Endothelial cell of umbilical vein (primary cell): ENCODE results near the gene SNAP23. TPM values are rescaled to one million over a fixed set of nuclear protein-coding genes. Genes with fewer than 3 reads are reported as not detected.

ENCODE experiments used
- BruUV-seq: library from RNA; stranded (reverse); fragments of 400-500 nt; replicated peaks from 2 replicates; lab custom pipeline; 2021; lab: Mats Ljungman, UMichigan
- CTCF ChIA-PET: fragments of 300-600, 350-600 bp; sonication (Branson Sonifier 250); formaldehyde crosslinking; loops from one replicate; lab custom pipeline; 2021; ENCODE audit warnings: antibody characterized with exemption, inconsistent platforms; lab: Charles Lee
- POLR2A ChIA-PET: fragments of 300-600, 350-600 bp; sonication (Branson Sonifier 250); formaldehyde crosslinking; loops from one replicate; lab custom pipeline; 2021; ENCODE audit warnings: antibody characterized with exemption, inconsistent platforms; lab: Charles Lee
- DNase-seq: peaks from one replicate; pipeline ENCODE4 v3.0.0-alpha.2; 2011; ENCODE audit warnings: low read depth, low spot score
- FAIRE-seq: peaks from 2 replicates; lab custom pipeline; 2011; peaks lifted over from hg19 to GRCh38; lab: Jason Lieb, UNC
- H2AFZ ChIP-seq: 2 replicates; pipeline ENCODE4 v1.6.0; 2012; ENCODE audit warnings: low read depth, low read length, control low read depth, inconsistent platforms
- H3K27ac ChIP-seq: 2 replicates; pipeline ENCODE4 v1.5.1; 2011; ENCODE audit warnings: low read depth, mild to moderate bottlenecking, control low read depth, low read length, moderate library complexity; ENCODE audit not compliant: insufficient read depth
- H3K27me3 ChIP-seq, 2 experiments: 2 replicates each; pipeline versions ENCODE4 v1.6.0 to v1.6.1; 2011; ENCODE audit warnings: low read length in 2 of 2, mixed read lengths in 1 of 2; ENCODE audit not compliant: control insufficient read depth in 2 of 2, insufficient read depth in 2 of 2
- H3K36me3 ChIP-seq, 2 experiments: 2 replicates in 1 of 2; 3 replicates in 1 of 2; pipeline ENCODE4 v1.5.1; 2011; ENCODE audit warnings: low read length in 2 of 2, mild to moderate bottlenecking in 1 of 2, moderate library complexity in 1 of 2; ENCODE audit not compliant: control insufficient read depth in 2 of 2, insufficient read depth in 2 of 2; ENCODE audit errors: extremely low read depth in 1 of 2
- H3K4me1 ChIP-seq: 3 replicates; pipeline ENCODE4 v1.5.1; 2011; ENCODE audit warnings: mild to moderate bottlenecking, low read length; ENCODE audit not compliant: control insufficient read depth, insufficient read depth; ENCODE audit errors: extremely low read depth
- H3K4me2 ChIP-seq: 2 replicates; pipeline ENCODE4 v1.6.1; 2011; ENCODE audit warnings: low read length, control low read depth, mixed read lengths; ENCODE audit not compliant: insufficient read depth
- H3K4me3 ChIP-seq, 3 experiments: fragments of 200-600 bp in 1 of 3; sonication (generic), shearing (Covaris generic) in 1 of 3; replicated peaks in 1 of 3; 2 replicates each; pipeline ENCODE4 v1.5.1; 2011 to 2016; ENCODE audit warnings: control low read depth in 3 of 3, low read length in 3 of 3, mild to moderate bottlenecking in 2 of 3, inconsistent platforms in 1 of 3, low read depth in 1 of 3, moderate library complexity in 1 of 3; ENCODE audit not compliant: insufficient read depth in 1 of 3
- H3K79me2 ChIP-seq: 2 replicates; pipeline ENCODE4 v1.6.0; 2012; ENCODE audit warnings: low read length, inconsistent platforms; ENCODE audit not compliant: control insufficient read depth, insufficient read depth
- H3K9ac ChIP-seq: replicated peaks from 2 replicates; pipeline ENCODE3; 2011; ENCODE audit warnings: low read length, control low read depth; ENCODE audit not compliant: insufficient read depth; ENCODE audit errors: extremely low read depth
- H3K9me1 ChIP-seq: replicated peaks from 3 replicates; pipeline ENCODE4 v1.6.0; 2011; ENCODE audit warnings: mild to moderate bottlenecking, low read length; ENCODE audit not compliant: control insufficient read depth, insufficient read depth; ENCODE audit errors: extremely low read depth
- H3K9me3 ChIP-seq: replicated peaks from 2 replicates; pipeline ENCODE4 v1.5.1; 2012; ENCODE audit warnings: low read length, inconsistent platforms; ENCODE audit not compliant: control insufficient read depth, insufficient read depth
- H4K20me1 ChIP-seq: replicated peaks from 2 replicates; pipeline ENCODE3; 2011; ENCODE audit warnings: mild to moderate bottlenecking, low read length; ENCODE audit not compliant: control insufficient read depth, insufficient read depth; ENCODE audit errors: extremely low read depth
- EZH2 ChIP-seq: IDR thresholded peaks from 2 replicates; pipeline ENCODE4 v1.6.1; 2012; ENCODE audit warnings: borderline replicate concordance, low read depth, mild to moderate bottlenecking, moderate library complexity, low read length, inconsistent platforms; ENCODE audit not compliant: severe bottlenecking
- FOS ChIP-seq: IDR thresholded peaks from 2 replicates; pipeline ENCODE4 v1.6.1; 2011; ENCODE audit warnings: mild to moderate bottlenecking, low read length, moderate library complexity, borderline replicate concordance; ENCODE audit not compliant: insufficient read depth
- GATA2 ChIP-seq: IDR thresholded peaks from 2 replicates; pipeline ENCODE4 v1.7.0; 2011; ENCODE audit warnings: low read depth, mild to moderate bottlenecking, moderate library complexity, mixed read lengths, low read length; ENCODE audit not compliant: insufficient read length, insufficient read depth
- JUN ChIP-seq: IDR thresholded peaks from 2 replicates; pipeline ENCODE4 v1.6.1; 2011; ENCODE audit warnings: borderline replicate concordance, low read depth; ENCODE audit not compliant: insufficient read length, insufficient read depth
- MYC ChIP-seq: IDR thresholded peaks from one replicate; pipeline ENCODE4 v1.6.1; 2011; ENCODE audit warnings: mild to moderate bottlenecking, low read depth, low read length
- POLR2A ChIP-seq: IDR thresholded peaks from 2 replicates; pipeline ENCODE4 v1.6.1; 2012; ENCODE audit warnings: low read depth, mild to moderate bottlenecking, control low read depth, low read length
- POLR2AphosphoS5 ChIP-seq: IDR thresholded peaks from 2 replicates; pipeline ENCODE4 v1.6.1; 2012; ENCODE audit warnings: low read depth, mild to moderate bottlenecking, control low read depth, low read length, moderate library complexity; ENCODE audit not compliant: insufficient read depth
- dilution Hi-C: fragments of 300-500 bp; cut with MboI; formaldehyde crosslinking; loops from one replicate; pipeline ENCODE4 v1.15.0; 2019; ENCODE audit warnings: low sequenced_read_pairs; ENCODE audit not compliant: extremely low pct_ligation_motif_present
- intact Hi-C: fragments of 100-400 bp; cut with micrococcal nuclease; formaldehyde crosslinking; loops from one replicate; pipeline ENCODE4 v1.10.0; 2022
- polyA plus RNA-seq, 4 experiments: library from polyadenylated mRNA; depleted of rRNA in 3 of 4; stranded (reverse) in 3 of 4; unstranded in 1 of 4; fragments of >200 nt; gene quantifications; 2 replicates each; pipeline versions ENCODE4 v1.2.1 to v1.2.3, GENCODE V29; 2011 to 2012; ENCODE audit warnings: missing spikeins in 1 of 4
- total RNA-seq: library from RNA; stranded (reverse); gene quantifications from 2 replicates; pipeline ENCODE4 v1.2.3, GENCODE V29; 2021
- TF ChIP-seq, protein P1 (sequence below): IDR thresholded peaks from 2 replicates; pipeline ENCODE4 v1.6.1; 2011; ENCODE audit not compliant: insufficient read depth, insufficient read length
- TF ChIP-seq, protein P2 (sequence below), 2 donors: IDR thresholded peaks; 1 replicate in 1 of 2; 2 replicates in 1 of 2; pipeline ENCODE4 v1.5.1; 2011; ENCODE audit warnings: low read length in 2 of 2, mild to moderate bottlenecking in 2 of 2, moderate library complexity in 2 of 2, control low read depth in 1 of 2, inconsistent platforms in 1 of 2, low read depth in 1 of 2; ENCODE audit not compliant: insufficient read depth in 1 of 2; ENCODE audit errors: extremely low read depth in 1 of 2

SNAP23 gene
- total and polyA plus RNA-seq, 2 donors (not counting 3 experiments of a cell fraction or from before 2014, with no cell fraction given), result 141 to 152 TPM

DNA sequence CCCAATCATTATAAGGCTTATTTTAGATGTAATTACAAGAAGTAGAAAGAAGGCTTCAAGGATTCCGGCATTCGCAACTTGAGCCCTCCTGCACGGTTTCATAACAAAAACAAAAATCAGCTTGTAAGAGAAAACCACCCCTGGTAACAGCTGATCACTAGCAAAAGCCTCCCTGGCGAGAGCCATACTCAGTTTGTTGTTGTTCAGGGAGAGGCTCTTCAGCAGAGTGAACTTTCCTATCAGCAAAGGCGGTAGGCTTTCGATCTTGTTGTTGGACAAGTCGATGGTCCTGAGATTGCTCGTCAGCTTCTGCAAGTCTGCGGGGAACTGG lies 52.4 kb downstream of the SNAP23 start:
- peaks cover 66% of the 10 kb centered on the region for H3K79me2 ChIP-seq
- peak overlapping the region; percentile 80 for H3K9ac ChIP-seq
- H2AFZ ChIP-seq, result peak overlapping the region; percentile 98
- TF ChIP-seq POLR2AphosphoS5, result no peak
- TF ChIP-seq, protein P1, sequence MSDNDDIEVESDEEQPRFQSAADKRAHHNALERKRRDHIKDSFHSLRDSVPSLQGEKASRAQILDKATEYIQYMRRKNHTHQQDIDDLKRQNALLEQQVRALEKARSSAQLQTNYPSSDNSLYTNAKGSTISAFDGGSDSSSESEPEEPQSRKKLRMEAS, result no peak
- TF ChIP-seq JUN, result no peak
- no peak for TF ChIP-seq POLR2A
- no peak for TF ChIP-seq MYC
- H4K20me1 ChIP-seq, result peaks cover 2% of the 10 kb centered on the region
- ChIA-PET CTCF (interaction anchor here (1.6 to 2.3 kb wide), 4 partner anchors 14 to 104 kb away, joined by 5 to 15 read pairs (median 6); partner anchors contain the start of gene SNAP23), POLR2A (interaction anchor here (1.0 kb wide), 1 partner anchor 27 kb away, joined by 3 read pairs; the partner anchor contains the start of gene STARD9)
- dilution Hi-C loops, result no loop called here
- H3K4me1 ChIP-seq, result peaks cover 27% of the 10 kb centered on the region
- DNase-seq (no peak), FAIRE-seq (peak; percentile 4)
- peak overlapping the region; percentile 52 to 96 (median 89) for H3K4me3 ChIP-seq
- no peaks in the 10 kb centered on the region for H3K9me1 ChIP-seq
- intact Hi-C loops, result loop anchor here (1.0 to 2.0 kb wide), 3 partner anchors 27 to 102 kb away; partner anchors contain the start of genes SNAP23 and STARD9
- BruUV-seq, result TSS peak; percentile 51
- H3K36me3 ChIP-seq, result peaks cover 6 to 13% of the 10 kb centered on the region in 2 experiments
- H3K27ac ChIP-seq, result peak overlapping the region; percentile 41
- no peaks in the 10 kb centered on the region for H3K27me3 ChIP-seq
- no peaks in the 10 kb centered on the region for H3K9me3 ChIP-seq
- H3K4me2 ChIP-seq, result peak overlapping the region; percentile 95

DNA sequence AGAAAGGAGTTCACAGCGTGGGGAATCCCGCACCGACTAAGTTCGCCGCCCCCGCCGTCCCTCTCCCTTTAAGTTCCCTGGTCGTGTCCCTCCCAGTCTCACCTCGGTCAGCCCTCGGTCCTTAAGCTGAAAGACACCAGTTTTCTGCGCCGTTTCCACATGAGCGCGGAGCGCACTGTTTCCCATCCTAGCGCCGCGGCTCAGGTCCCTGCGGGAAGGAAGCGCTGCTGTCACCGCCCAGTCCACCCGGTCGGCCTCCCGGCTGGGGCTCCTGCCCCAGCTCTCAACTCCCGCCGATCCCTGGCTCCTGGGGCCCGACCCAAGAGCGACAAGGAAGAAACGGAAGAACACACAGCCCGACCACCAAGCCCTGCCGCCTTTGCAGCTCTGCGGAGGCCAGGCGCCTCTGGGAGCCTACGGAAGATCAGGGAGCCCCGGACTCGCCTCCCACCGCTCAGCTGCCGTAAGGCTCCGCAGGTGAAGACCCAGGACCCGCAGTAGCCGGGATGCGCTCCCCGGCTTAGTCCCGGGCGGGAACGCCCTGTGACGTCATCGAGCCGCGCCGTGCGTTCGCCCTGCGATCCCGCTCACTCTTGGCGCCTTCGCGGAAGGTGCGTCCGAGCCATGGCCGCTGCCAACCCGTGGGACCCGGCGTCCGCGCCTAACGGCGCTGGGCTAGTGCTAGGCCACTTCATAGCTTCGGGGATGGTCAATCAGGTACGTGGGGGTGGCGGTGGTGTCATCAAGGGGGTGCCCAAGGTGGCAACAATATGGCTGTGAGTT lies 53.0 kb downstream of the SNAP23 start, which contains the start of the genes HAUS2 and LRRC57:
Gene HAUS2, plus strand, starts transcription at position 590 of the 783 bp plus-strand sequence. Its CDS starts 35 bp downstream, at position 625.
Gene LRRC57, minus strand, starts transcription at position 545 of the 783 bp plus-strand sequence. Its CDS starts 359 bp downstream, at position 186.
- dilution Hi-C loops, result no loop called here

More for the DNA sequence above, 53.0 kb downstream of the SNAP23 start, which contains the start of the genes HAUS2 and LRRC57:
- FAIRE-seq (peak; percentile 81), DNase-seq (peak; percentile 88)
- H3K9ac ChIP-seq, result peak within 1 kb of the TSS; percentile 80
- peaks cover 4 to 13% of the 10 kb centered on the region in 2 experiments for H3K36me3 ChIP-seq
- intact Hi-C loops, result loop anchor here (1.0 to 2.0 kb wide), 3 partner anchors 27 to 102 kb away; partner anchors contain the start of genes SNAP23 and STARD9
- no peaks in the 10 kb centered on the region for H3K9me3 ChIP-seq
- TF ChIP-seq MYC (no peak), GATA2 (no peak), JUN (peak; percentile 36), EZH2 (no peak), FOS (no peak), POLR2A (peak; percentile 95), POLR2AphosphoS5 (peak; percentile 94)
- TF ChIP-seq, protein P2, sequence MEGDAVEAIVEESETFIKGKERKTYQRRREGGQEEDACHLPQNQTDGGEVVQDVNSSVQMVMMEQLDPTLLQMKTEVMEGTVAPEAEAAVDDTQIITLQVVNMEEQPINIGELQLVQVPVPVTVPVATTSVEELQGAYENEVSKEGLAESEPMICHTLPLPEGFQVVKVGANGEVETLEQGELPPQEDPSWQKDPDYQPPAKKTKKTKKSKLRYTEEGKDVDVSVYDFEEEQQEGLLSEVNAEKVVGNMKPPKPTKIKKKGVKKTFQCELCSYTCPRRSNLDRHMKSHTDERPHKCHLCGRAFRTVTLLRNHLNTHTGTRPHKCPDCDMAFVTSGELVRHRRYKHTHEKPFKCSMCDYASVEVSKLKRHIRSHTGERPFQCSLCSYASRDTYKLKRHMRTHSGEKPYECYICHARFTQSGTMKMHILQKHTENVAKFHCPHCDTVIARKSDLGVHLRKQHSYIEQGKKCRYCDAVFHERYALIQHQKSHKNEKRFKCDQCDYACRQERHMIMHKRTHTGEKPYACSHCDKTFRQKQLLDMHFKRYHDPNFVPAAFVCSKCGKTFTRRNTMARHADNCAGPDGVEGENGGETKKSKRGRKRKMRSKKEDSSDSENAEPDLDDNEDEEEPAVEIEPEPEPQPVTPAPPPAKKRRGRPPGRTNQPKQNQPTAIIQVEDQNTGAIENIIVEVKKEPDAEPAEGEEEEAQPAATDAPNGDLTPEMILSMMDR (IDR thresholded peaks at IDR 0.05; ENCODE audit: extremely low read depth in 1 of 2, insufficient read depth in 1 of 2, low read depth in 1 of 2, low read length in 2 of 2), result no peak
- TF ChIP-seq, protein P1, result peak; percentile 20
- CTCF ChIA-PET, result interaction anchor here (1.6 to 2.3 kb wide), 4 partner anchors 14 to 103 kb away, joined by 5 to 15 read pairs (median 6); partner anchors contain the start of gene SNAP23
- peaks cover 72% of the 10 kb centered on the region for H3K79me2 ChIP-seq
- H3K4me1 ChIP-seq, result peaks cover 27% of the 10 kb centered on the region
- POLR2A ChIA-PET, result interaction anchor here (1.0 kb wide), 1 partner anchor 27 kb away, joined by 3 read pairs; the partner anchor contains the start of gene STARD9
- peak within 1 kb of the TSS; percentile 98 for H2AFZ ChIP-seq
- no peaks in the 10 kb centered on the region for H3K27me3 ChIP-seq
- peak within 1 kb of the TSS; percentile 95 for H3K4me2 ChIP-seq
- H3K9me1 ChIP-seq, result no peaks in the 10 kb centered on the region
- peaks cover 2% of the 10 kb centered on the region for H4K20me1 ChIP-seq
- BruUV-seq, result no TSS peak
- peak within 1 kb of the TSS; percentile 41 for H3K27ac ChIP-seq
- peak within 1 kb of the TSS; percentile 65 to 96 (median 89) for H3K4me3 ChIP-seq
